Upper lobe of left lung (tissue), 4 donors: ENCODE data around the gene KIAA1217.

Experiments
- CTCF ChIP-seq, 6 experiments: fragments of 450-650 bp in 4 of 6; fragments of 200-600 bp in 2 of 6; sonication (generic) in 2 of 6; IDR thresholded peaks; one replicate each; pipeline ENCODE4 v1.5.1; 2016 to 2019; ENCODE audit warnings: antibody characterized with exemption in 6 of 6
- EP300 ChIP-seq, 4 donors: sonication (generic); formaldehyde crosslinking; IDR thresholded peaks; one replicate each; pipeline ENCODE4 v1.5.1; 2017; ENCODE audit warnings: antibody characterized with exemption in 4 of 4, control low read depth in 2 of 4
- POLR2A ChIP-seq, 4 donors: fragments of 450-650 bp; IDR thresholded peaks; one replicate each; pipeline ENCODE4 v1.5.1; 2016 to 2017; ENCODE audit warnings: antibody characterized with exemption in 4 of 4, mild to moderate bottlenecking in 2 of 4
- POLR2AphosphoS5 ChIP-seq, 2 donors: sonication (generic); formaldehyde crosslinking; IDR thresholded peaks; one replicate each; pipeline ENCODE4 v1.5.1; 2017; ENCODE audit warnings: antibody characterized with exemption in 2 of 2

GRCh38 chr10:24446739-24447138 lies 237.8 kb downstream of the KIAA1217 start:
- no peak for TF ChIP-seq CTCF (IDR thresholded peaks at IDR 0.05)
- TF ChIP-seq POLR2A (IDR thresholded peaks at IDR 0.05) = no peak
- TF ChIP-seq POLR2AphosphoS5 (IDR thresholded peaks at IDR 0.05) = no peak
- TF ChIP-seq EP300 (IDR thresholded peaks at IDR 0.05) = no peak
